ENCODE results near the gene AATK.

DNA sequence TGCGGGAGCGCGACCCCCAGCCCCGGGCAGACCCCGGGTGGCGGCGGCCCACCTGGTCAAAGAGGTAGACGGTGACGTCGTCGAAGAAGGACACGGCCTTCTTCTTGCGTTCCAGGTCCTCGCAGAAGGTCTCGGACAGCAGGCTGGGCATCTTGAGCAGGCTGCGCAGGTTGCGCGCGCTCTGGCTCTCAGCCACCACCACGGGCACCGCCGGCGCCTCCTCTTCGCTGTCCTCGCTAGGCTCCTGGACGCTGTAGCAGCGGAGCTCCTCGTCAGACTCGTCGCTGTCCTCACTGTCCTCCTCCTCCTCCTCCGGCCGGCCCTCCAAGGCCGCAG lies 45.9 kb downstream of the AATK start:
- TF ChIP-seq RAD21 (conservative IDR thresholded peaks at IDR 0.05 in 1 of 2, IDR thresholded peaks at IDR 0.05 in 1 of 2) (no peak), MAZ (IDR thresholded peaks at IDR 0.05; ENCODE audit: borderline replicate concordance, low read depth, low read length) (no peak), BHLHE40 (IDR thresholded peaks at IDR 0.05; ENCODE audit: low read depth, low read length) (no peak)
- TF ChIP-seq, protein P1, sequence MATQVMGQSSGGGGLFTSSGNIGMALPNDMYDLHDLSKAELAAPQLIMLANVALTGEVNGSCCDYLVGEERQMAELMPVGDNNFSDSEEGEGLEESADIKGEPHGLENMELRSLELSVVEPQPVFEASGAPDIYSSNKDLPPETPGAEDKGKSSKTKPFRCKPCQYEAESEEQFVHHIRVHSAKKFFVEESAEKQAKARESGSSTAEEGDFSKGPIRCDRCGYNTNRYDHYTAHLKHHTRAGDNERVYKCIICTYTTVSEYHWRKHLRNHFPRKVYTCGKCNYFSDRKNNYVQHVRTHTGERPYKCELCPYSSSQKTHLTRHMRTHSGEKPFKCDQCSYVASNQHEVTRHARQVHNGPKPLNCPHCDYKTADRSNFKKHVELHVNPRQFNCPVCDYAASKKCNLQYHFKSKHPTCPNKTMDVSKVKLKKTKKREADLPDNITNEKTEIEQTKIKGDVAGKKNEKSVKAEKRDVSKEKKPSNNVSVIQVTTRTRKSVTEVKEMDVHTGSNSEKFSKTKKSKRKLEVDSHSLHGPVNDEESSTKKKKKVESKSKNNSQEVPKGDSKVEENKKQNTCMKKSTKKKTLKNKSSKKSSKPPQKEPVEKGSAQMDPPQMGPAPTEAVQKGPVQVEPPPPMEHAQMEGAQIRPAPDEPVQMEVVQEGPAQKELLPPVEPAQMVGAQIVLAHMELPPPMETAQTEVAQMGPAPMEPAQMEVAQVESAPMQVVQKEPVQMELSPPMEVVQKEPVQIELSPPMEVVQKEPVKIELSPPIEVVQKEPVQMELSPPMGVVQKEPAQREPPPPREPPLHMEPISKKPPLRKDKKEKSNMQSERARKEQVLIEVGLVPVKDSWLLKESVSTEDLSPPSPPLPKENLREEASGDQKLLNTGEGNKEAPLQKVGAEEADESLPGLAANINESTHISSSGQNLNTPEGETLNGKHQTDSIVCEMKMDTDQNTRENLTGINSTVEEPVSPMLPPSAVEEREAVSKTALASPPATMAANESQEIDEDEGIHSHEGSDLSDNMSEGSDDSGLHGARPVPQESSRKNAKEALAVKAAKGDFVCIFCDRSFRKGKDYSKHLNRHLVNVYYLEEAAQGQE (IDR thresholded peaks at IDR 0.05) = no peak

Data from A549 (cell line).